ENCODE results near the gene MROH2A.

- no peak for TF ChIP-seq CTCF (conservative IDR thresholded peaks at IDR 0.05; ENCODE audit: low read length)
- TF ChIP-seq EZH2phosphoT487 (IDR thresholded peaks at IDR 0.05; ENCODE audit: borderline replicate concordance) = no peak
These were observed 53.7 kb downstream of the MROH2A start for GRCh38 chr2:233831861-233832260.
